Measurements from ENCODE around the gene KDM6A. TPM values are rescaled to one million over a fixed set of nuclear protein-coding genes. Genes with fewer than 3 reads are reported as not detected.
"Not testable (repeated sequence)": the region's sequence is repeated elsewhere in the genome, so short reads cannot be mapped to it uniquely, and the experiment has no call there.

Gene KDM6A
- total RNA-seq, 1 donor from 2014 or later, result 26.2 TPM

GRCh38 chrX:44999872-45000271 is 126.9 kb downstream of the KDM6A start:
- H3K4me1 Mint-ChIP-seq, result peaks cover 35% of the 10 kb centered on the region
- not testable (repeated sequence) for H3K36me3 Mint-ChIP-seq (ENCODE audit: low read depth); H3K27ac Mint-ChIP-seq; H3K4me3 Mint-ChIP-seq; H3K9me3 Mint-ChIP-seq; DNase-seq; H3K27me3 Mint-ChIP-seq
- intact Hi-C loops (cut with micrococcal nuclease), result loop anchor here (10.0 kb wide), 1 partner anchor 125 kb away; the partner anchor contains the start of gene KDM6A

- H3K4me1 Mint-ChIP-seq, result peaks cover 37% of the 10 kb centered on the region
- H3K36me3 Mint-ChIP-seq (ENCODE audit: low read depth), result peaks cover 15% of the 10 kb centered on the region
- peak overlapping the region; percentile 78 for H3K4me3 Mint-ChIP-seq
- DNase-seq, result no peak
- H3K27ac Mint-ChIP-seq, result peak overlapping the region; percentile 89
- H3K9me3 Mint-ChIP-seq, result peaks cover 4% of the 10 kb centered on the region
- H3K27me3 Mint-ChIP-seq, result no peaks in the 10 kb centered on the region
- intact Hi-C loops (cut with micrococcal nuclease), result no loop called here
Observed at GRCh38 chrX:45001048-45001447, 128.1 kb downstream of the KDM6A start.

GRCh38 chrX:45003085-45003484 is 130.1 kb downstream of the KDM6A start:
- Mint-ChIP-seq H3K36me3 (ENCODE audit: low read depth) (peaks cover 18% of the 10 kb centered on the region), H3K9me3 (peaks cover 11% of the 10 kb centered on the region), H3K27ac (no peak overlapping the region), H3K4me3 (no peak overlapping the region), H3K27me3 (no peaks in the 10 kb centered on the region), H3K4me1 (peaks cover 25% of the 10 kb centered on the region)
- DNase-seq, result no peak
- intact Hi-C loops (cut with micrococcal nuclease), result no loop called here

GRCh38 chrX:45006002-45006800 is 133.2 kb downstream of the KDM6A start:
- intact Hi-C loops (cut with micrococcal nuclease), result no loop called here
- no peak overlapping the region for H3K4me3 Mint-ChIP-seq
- H3K36me3 Mint-ChIP-seq (ENCODE audit: low read depth), result peaks cover 13% of the 10 kb centered on the region

GRCh38 chrX:45007598-45007997 is 134.6 kb downstream of the KDM6A start:
- no peak overlapping the region for H3K4me3 Mint-ChIP-seq
- DNase-seq, result no peak
- intact Hi-C loops (cut with micrococcal nuclease), result no loop called here
- peaks cover 11% of the 10 kb centered on the region for H3K4me1 Mint-ChIP-seq
- H3K9me3 Mint-ChIP-seq, result peaks cover 7% of the 10 kb centered on the region
- H3K27ac Mint-ChIP-seq, result no peak overlapping the region
- H3K27me3 Mint-ChIP-seq, result no peaks in the 10 kb centered on the region
- peaks cover 13% of the 10 kb centered on the region for H3K36me3 Mint-ChIP-seq (ENCODE audit: low read depth)

More at GRCh38 chrX:45006002-45006800, 133.2 kb downstream of the KDM6A start:
- Mint-ChIP-seq H3K27ac (no peak overlapping the region), H3K27me3 (no peaks in the 10 kb centered on the region), H3K4me1 (peaks cover 14% of the 10 kb centered on the region), H3K9me3 (peaks cover 7% of the 10 kb centered on the region)
- no peak for DNase-seq

- peaks cover 7% of the 10 kb centered on the region for H3K9me3 Mint-ChIP-seq
- H3K27me3 Mint-ChIP-seq, result no peaks in the 10 kb centered on the region
- H3K27ac Mint-ChIP-seq, result no peak overlapping the region
- H3K36me3 Mint-ChIP-seq (ENCODE audit: low read depth), result peaks cover 14% of the 10 kb centered on the region
- peaks cover 11% of the 10 kb centered on the region for H3K4me1 Mint-ChIP-seq
- no peak overlapping the region for H3K4me3 Mint-ChIP-seq
- intact Hi-C loops (cut with micrococcal nuclease), result no loop called here
- no peak for DNase-seq
Observed at GRCh38 chrX:45009371-45010000, 136.5 kb downstream of the KDM6A start.

GRCh38 chrX:45011131-45011530 is 138.1 kb downstream of the KDM6A start:
- Mint-ChIP-seq H3K4me1 (peaks cover 8% of the 10 kb centered on the region), H3K27ac (no peak overlapping the region), H3K9me3 (peaks cover 7% of the 10 kb centered on the region), H3K27me3 (no peaks in the 10 kb centered on the region), H3K36me3 (ENCODE audit: low read depth) (peaks cover 6% of the 10 kb centered on the region), H3K4me3 (no peak overlapping the region)
- no peak for DNase-seq
- intact Hi-C loops (cut with micrococcal nuclease), result no loop called here

- DNase-seq, result no peak
- intact Hi-C loops (cut with micrococcal nuclease), result no loop called here
Observed at GRCh38 chrX:45011597-45011996, 138.6 kb downstream of the KDM6A start.

GRCh38 chrX:45017946-45018345 is 145.0 kb downstream of the KDM6A start:
- Mint-ChIP-seq H3K4me1 (peaks cover 3% of the 10 kb centered on the region), H3K27ac (no peak overlapping the region), H3K9me3 (no peaks in the 10 kb centered on the region), H3K4me3 (no peak overlapping the region), H3K36me3 (ENCODE audit: low read depth) (peaks cover 1% of the 10 kb centered on the region), H3K27me3 (no peaks in the 10 kb centered on the region)
- intact Hi-C loops (cut with micrococcal nuclease), result no loop called here
- DNase-seq, result no peak

More at GRCh38 chrX:45011597-45011996, 138.6 kb downstream of the KDM6A start:
- Mint-ChIP-seq H3K36me3 (ENCODE audit: low read depth) (peaks cover 2% of the 10 kb centered on the region), H3K27me3 (no peaks in the 10 kb centered on the region), H3K4me3 (no peak overlapping the region), H3K27ac (no peak overlapping the region), H3K9me3 (peaks cover 4% of the 10 kb centered on the region), H3K4me1 (peaks cover 4% of the 10 kb centered on the region)

GRCh38 chrX:45022150-45022549 is 149.2 kb downstream of the KDM6A start:
- H3K9me3 Mint-ChIP-seq, result no peaks in the 10 kb centered on the region
- no peak for DNase-seq
- peaks cover 2% of the 10 kb centered on the region for H3K36me3 Mint-ChIP-seq (ENCODE audit: low read depth)
- peaks cover 1% of the 10 kb centered on the region for H3K4me1 Mint-ChIP-seq
- no peak overlapping the region for H3K4me3 Mint-ChIP-seq
- H3K27me3 Mint-ChIP-seq, result no peaks in the 10 kb centered on the region
- H3K27ac Mint-ChIP-seq, result no peak overlapping the region
- intact Hi-C loops (cut with micrococcal nuclease), result no loop called here

- Mint-ChIP-seq H3K9me3 (no peaks in the 10 kb centered on the region), H3K27me3 (no peaks in the 10 kb centered on the region), H3K4me1 (peaks cover 1% of the 10 kb centered on the region), H3K27ac (no peak overlapping the region), H3K4me3 (no peak overlapping the region), H3K36me3 (ENCODE audit: low read depth) (peaks cover 3% of the 10 kb centered on the region)
- intact Hi-C loops (cut with micrococcal nuclease), result no loop called here
- DNase-seq, result no peak
Observed at GRCh38 chrX:45024501-45024900, 151.5 kb downstream of the KDM6A start.

- H3K9me3 Mint-ChIP-seq, result no peaks in the 10 kb centered on the region
- no peaks in the 10 kb centered on the region for H3K4me1 Mint-ChIP-seq
- H3K27ac Mint-ChIP-seq, result no peak overlapping the region
- H3K4me3 Mint-ChIP-seq, result no peak overlapping the region
- H3K27me3 Mint-ChIP-seq, result no peaks in the 10 kb centered on the region
- no peak for DNase-seq
- H3K36me3 Mint-ChIP-seq (ENCODE audit: low read depth), result peaks cover 3% of the 10 kb centered on the region
- intact Hi-C loops (cut with micrococcal nuclease), result no loop called here
Observed at GRCh38 chrX:45026036-45026435, 153.0 kb downstream of the KDM6A start.

- DNase-seq, result no peak
- Mint-ChIP-seq H3K27me3 (no peaks in the 10 kb centered on the region), H3K4me3 (no peak overlapping the region), H3K36me3 (ENCODE audit: low read depth) (peaks cover 5% of the 10 kb centered on the region), H3K9me3 (peaks cover 3% of the 10 kb centered on the region), H3K27ac (no peak overlapping the region), H3K4me1 (no peaks in the 10 kb centered on the region)
- intact Hi-C loops (cut with micrococcal nuclease), result no loop called here
Observed at GRCh38 chrX:45031830-45032378, 158.9 kb downstream of the KDM6A start.

GRCh38 chrX:45035071-45035470 is 162.1 kb downstream of the KDM6A start:
- Mint-ChIP-seq H3K4me3 (no peak overlapping the region), H3K27ac (no peak overlapping the region), H3K4me1 (no peaks in the 10 kb centered on the region), H3K9me3 (peaks cover 3% of the 10 kb centered on the region), H3K36me3 (ENCODE audit: low read depth) (peaks cover 7% of the 10 kb centered on the region), H3K27me3 (no peaks in the 10 kb centered on the region)
- DNase-seq, result no peak
- intact Hi-C loops (cut with micrococcal nuclease), result no loop called here
